IMR-90 (cell line): ENCODE measurements around the gene TENM4. TPM values are rescaled to one million over a fixed set of nuclear protein-coding genes. Genes with fewer than 3 reads are reported as not detected.

Source experiments
- ATAC-seq: fragments of 200-7000 bp; cut with Tn5 transposase; 2 replicates; pipeline ENCODE4 v1.9.1; 2020; ENCODE audit warnings: low read depth, mild to moderate bottlenecking, moderate library complexity
- BruUV-seq: library from RNA; stranded (reverse); fragments of 400-500 nt; replicated peaks from 2 replicates; lab custom pipeline; 2021; lab: Mats Ljungman, UMichigan
- CTCF ChIA-PET: fragments of 300-600 bp; formaldehyde crosslinking; extraction: SDS; loops from one replicate; lab custom pipeline; 2021; ENCODE audit warnings: antibody characterized with exemption; lab: Yijun Ruan, JAX
- POLR2A ChIA-PET: fragments of 300-600 bp; sonication (Branson Sonifier 250); formaldehyde crosslinking; loops from one replicate; lab custom pipeline; 2022; ENCODE audit warnings: antibody characterized with exemption; ENCODE audit not compliant: unreplicated experiment; lab: Charles Lee
- DNase-seq: peaks from one replicate; pipeline ENCODE4 v3.0.0; 2013
- H2AFZ ChIP-seq: replicated peaks from 2 replicates; pipeline ENCODE3; 2013; ENCODE audit warnings: low read length, mild to moderate bottlenecking; ENCODE audit not compliant: poor library complexity
- H2AK5ac ChIP-seq: 2 replicates; pipeline ENCODE4 v1.6.1; 2013; ENCODE audit warnings: low read depth, low read length, inconsistent platforms
- H2AK9ac ChIP-seq: replicated peaks from 2 replicates; pipeline ENCODE3; 2013; ENCODE audit warnings: mild to moderate bottlenecking, low read depth, low read length, moderate library complexity; ENCODE audit not compliant: poor library complexity
- H2BK120ac ChIP-seq: 2 replicates; pipeline ENCODE4 v1.6.1; 2013; ENCODE audit warnings: low read depth, low read length, inconsistent platforms
- H2BK15ac ChIP-seq: 3 replicates; pipeline ENCODE4 v1.6.1; 2013; ENCODE audit warnings: low read depth, low read length, inconsistent platforms
- H2BK20ac ChIP-seq: 2 replicates; pipeline ENCODE4 v1.6.1; 2013; ENCODE audit warnings: low read depth, mild to moderate bottlenecking, inconsistent platforms, low read length, moderate library complexity
- H2BK5ac ChIP-seq: 2 replicates; pipeline ENCODE4 v1.6.1; 2013; ENCODE audit warnings: mild to moderate bottlenecking, low read depth, low read length, inconsistent platforms; ENCODE audit not compliant: poor library complexity, severe bottlenecking
- H3K14ac ChIP-seq: replicated peaks from 2 replicates; pipeline ENCODE4 v1.6.1; 2013; ENCODE audit warnings: low read depth, low read length, inconsistent platforms
- H3K18ac ChIP-seq: 2 replicates; pipeline ENCODE4 v1.6.1; 2013; ENCODE audit warnings: low read depth, low read length, control low read depth
- H3K23ac ChIP-seq: 2 replicates; pipeline ENCODE4 v1.6.1; 2013; ENCODE audit warnings: low read depth, low read length, inconsistent platforms
- H3K27ac ChIP-seq: 2 replicates; pipeline ENCODE4 v1.5.1; 2013; ENCODE audit warnings: mild to moderate bottlenecking, control low read depth, low read length; ENCODE audit not compliant: insufficient read depth
- H3K27me3 ChIP-seq: 2 replicates; pipeline ENCODE4 v1.6.1; 2013; ENCODE audit warnings: low read length; ENCODE audit not compliant: control insufficient read depth, insufficient read depth
- H3K36me3 ChIP-seq: 2 replicates; pipeline ENCODE4 v1.6.1; 2013; ENCODE audit warnings: low read length, mixed read lengths; ENCODE audit not compliant: control insufficient read depth, insufficient read depth
- H3K4ac ChIP-seq: 2 replicates; pipeline ENCODE4 v1.6.1; 2013; ENCODE audit warnings: low read depth, low read length, inconsistent platforms
- H3K4me1 ChIP-seq: 2 replicates; pipeline ENCODE4 v1.6.1; 2013; ENCODE audit warnings: low read length, mixed read lengths; ENCODE audit not compliant: control insufficient read depth, insufficient read depth
- H3K4me2 ChIP-seq: 2 replicates; pipeline ENCODE4 v1.6.1; 2013; ENCODE audit warnings: low read depth, mild to moderate bottlenecking, control low read depth, low read length, moderate library complexity
- H3K4me3 ChIP-seq: 2 replicates; pipeline ENCODE4 v1.5.1; 2013; ENCODE audit warnings: low read depth, mild to moderate bottlenecking, control low read depth, low read length, moderate library complexity; ENCODE audit not compliant: insufficient read depth
- H3K56ac ChIP-seq: 2 replicates; pipeline ENCODE4 v1.6.1; 2013; ENCODE audit warnings: low read length, inconsistent platforms; ENCODE audit not compliant: insufficient read depth; ENCODE audit errors: extremely low read depth
- H3K79me1 ChIP-seq, 2 experiments: 2 replicates each; pipeline ENCODE4 v1.6.1; 2013; ENCODE audit warnings: low read length in 2 of 2, inconsistent platforms in 1 of 2, low read depth in 1 of 2
- H3K9ac ChIP-seq: 2 replicates; pipeline ENCODE4 v1.6.1; 2013; ENCODE audit warnings: low read depth, low read length, control low read depth
- H3K9me1 ChIP-seq: 2 replicates; pipeline ENCODE4 v1.6.1; 2013; ENCODE audit warnings: low read length, inconsistent platforms; ENCODE audit not compliant: insufficient read depth
- H3K9me3 ChIP-seq: 2 replicates; pipeline ENCODE4 v1.6.1; 2013; ENCODE audit warnings: low read length; ENCODE audit not compliant: control insufficient read depth, insufficient read depth
- H4K20me1 ChIP-seq: 2 replicates; pipeline ENCODE4 v1.6.1; 2013; ENCODE audit warnings: low read length, inconsistent platforms; ENCODE audit not compliant: insufficient read depth
- H4K5ac ChIP-seq: 2 replicates; pipeline ENCODE4 v1.6.1; 2013; ENCODE audit warnings: mild to moderate bottlenecking, low read depth, low read length, control low read depth
- H4K8ac ChIP-seq, 2 experiments: 2 replicates each; pipeline ENCODE4 v1.6.1; 2013; ENCODE audit warnings: low read depth in 2 of 2, low read length in 2 of 2, control low read depth in 1 of 2, inconsistent platforms in 1 of 2
- H4K91ac ChIP-seq: 2 replicates; pipeline ENCODE4 v1.6.1; 2013; ENCODE audit warnings: low read depth, low read length, inconsistent platforms; ENCODE audit not compliant: insufficient read depth
- CHD1 ChIP-seq: IDR thresholded peaks from 2 replicates; pipeline ENCODE4 v1.6.1; 2012; ENCODE audit warnings: low read depth, low read length, improper control_type of control experiment
- MXI1 ChIP-seq: IDR thresholded peaks from 2 replicates; pipeline ENCODE4 v1.6.1; 2012; ENCODE audit warnings: low read depth, mild to moderate bottlenecking, low read length, moderate library complexity, borderline replicate concordance
- WGBS, 2 experiments: methylation state at CpG; one replicate each; pipeline versions ENCODE4 v1.1.5 to v1.1.7; 2013; ENCODE audit warnings: missing lambda C conversion rate in 2 of 2; ENCODE audit not compliant: insufficient read length in 1 of 2; ENCODE audit errors: extremely low coverage in 2 of 2; 5-methylcytosine and 5-hydroxymethylcytosine counted together
- dilution Hi-C: fragments of 300-500 bp; cut with HindIII; formaldehyde crosslinking; loops from one replicate; pipeline ENCODE4 v1.14.3; 2018; ENCODE audit warnings: low sequenced_read_pairs; ENCODE audit not compliant: unreplicated experiment
- in situ Hi-C: fragments of 300-500 bp; cut with MboI; formaldehyde crosslinking; loops from 3 replicates; pipeline ENCODE4 v1.14.3; 2019; ENCODE audit warnings: low sequenced_read_pairs, inconsistent platforms, mixed read lengths
- intact Hi-C: fragments of 100-400 bp; cut with micrococcal nuclease; formaldehyde crosslinking; loops from 2 replicates; pipeline ENCODE4 v1.10.0; 2022
- polyA plus RNA-seq, 3 experiments: library from polyadenylated mRNA; depleted of rRNA; stranded (reverse); fragments of >200 nt; gene quantifications; 2 replicates each; pipeline ENCODE4 v1.2.3, GENCODE V29; 2012; ENCODE audit warnings: low replicate concordance in 1 of 3
- total RNA-seq: library from RNA; depleted of rRNA; stranded (reverse); fragments of >200 nt; gene quantifications from 2 replicates; pipeline ENCODE4 v1.2.3, GENCODE V29; 2012

TENM4 gene
- total and polyA plus RNA-seq, 2 of the 4 experiments (the other 2 are of a cell fraction): 7.4 to 9.0 TPM

DNA sequence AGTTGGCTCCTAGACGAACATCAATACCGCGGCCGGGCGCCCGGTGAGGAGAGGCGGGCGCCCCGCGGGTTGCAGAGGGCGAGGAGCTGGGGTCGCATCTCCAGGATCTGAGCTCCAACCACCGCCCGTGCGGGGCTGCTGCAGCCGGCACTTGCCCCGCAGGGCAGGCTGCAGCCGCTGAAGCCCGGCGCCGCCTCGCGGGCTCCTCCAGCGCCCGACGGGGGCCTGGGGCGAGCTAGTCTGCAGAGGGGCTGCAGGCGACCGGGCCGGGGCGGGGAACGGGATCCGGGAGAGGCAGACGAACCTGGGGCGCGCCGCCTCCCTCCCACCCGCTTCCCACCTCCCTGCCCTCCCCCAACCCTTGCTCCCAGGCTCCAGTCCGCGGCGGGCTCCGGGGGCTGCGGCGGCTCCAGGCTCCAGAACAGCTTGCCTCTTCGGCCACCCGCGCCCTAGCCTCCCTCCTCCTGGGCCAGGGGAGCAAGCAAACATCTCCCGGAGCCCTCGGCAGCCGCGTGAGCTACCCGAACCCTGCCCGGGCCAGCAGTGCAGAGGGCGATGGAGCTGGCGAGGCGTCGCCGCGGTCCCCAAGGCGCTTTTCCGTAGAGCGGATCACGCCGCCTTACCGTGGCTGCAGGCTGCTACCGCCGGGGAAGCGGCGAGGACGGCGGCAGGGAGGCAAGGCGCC lies 802 bp downstream of the TENM4 start:
- peak overlapping the region; percentile 86 for H3K4me2 ChIP-seq
- no peak overlapping the region for H2AK5ac ChIP-seq
- WGBS, 2 experiments: 1% methylated on average over 29 of the region's 72 CpGs; no CpG with 5 or more reads in 1 of the 2 experiments
- ChIA-PET POLR2A (no interaction called here), CTCF (interaction anchor here (0.6 to 2.0 kb wide), 7 partner anchors 9 to 663 kb away, joined by 3 to 8 read pairs (median 4); no protein-coding TSS in a partner anchor)
- in situ Hi-C loops (loop anchor here (10.0 kb wide), 1 partner anchor 345 kb away; no protein-coding TSS in a partner anchor), dilution Hi-C loops (no loop called here), intact Hi-C loops (loop anchor here (2.0 to 10.0 kb wide), 2 partner anchors 203 to 335 kb away; no protein-coding TSS in a partner anchor)
- peak overlapping the region; percentile 14; the same call in 1 of the 2 replicates for H3K4ac ChIP-seq
- no peak overlapping the region; the same call in 1 of the 2 replicates for H3K56ac ChIP-seq
- H3K9me1 ChIP-seq: peaks cover 2% of the 10 kb centered on the region; the same call in 1 of the 2 replicates
- peaks cover 6% of the 10 kb centered on the region for H3K4me1 ChIP-seq
- no peak overlapping the region for H2BK15ac ChIP-seq
- DNase-seq (no peak), ATAC-seq (peak; percentile 9)
- peak overlapping the region; percentile 42 to 65; a peak in 3 of 4 replicates for H4K8ac ChIP-seq
- H3K27ac ChIP-seq: peak overlapping the region; percentile 53
- peak overlapping the region; percentile 19 for H2BK5ac ChIP-seq
- H3K27me3 ChIP-seq: no peaks in the 10 kb centered on the region
- H2AFZ ChIP-seq: peak overlapping the region; percentile 91
- no peaks in the 10 kb centered on the region for H4K20me1 ChIP-seq
- no peak overlapping the region for H4K5ac ChIP-seq
- H3K9ac ChIP-seq: peak overlapping the region; percentile 60
- H3K23ac ChIP-seq: peak overlapping the region; percentile 8; the same call in 1 of the 2 replicates
- no peak overlapping the region for H2BK20ac ChIP-seq
- peak overlapping the region; percentile 68 for H2AK9ac ChIP-seq
- no peaks in the 10 kb centered on the region for H3K9me3 ChIP-seq
- H3K18ac ChIP-seq: no peak overlapping the region; the same call in 1 of the 2 replicates
- H3K4me3 ChIP-seq: peak overlapping the region; percentile 57
- H2BK120ac ChIP-seq: no peak overlapping the region
- peaks cover 6 to 29% of the 10 kb centered on the region in 2 experiments for H3K79me1 ChIP-seq
- TF ChIP-seq CHD1 (0 out of 2 replicates have a peak, but pooled peaks have one; percentile 46), MXI1 (no peak)
- no TSS peak for BruUV-seq
- no peak overlapping the region for H4K91ac ChIP-seq
- H3K36me3 ChIP-seq: no peaks in the 10 kb centered on the region
- 0 out of 2 replicates have a peak overlapping the region, but pooled peaks have one; percentile 28 for H3K14ac ChIP-seq
